H9 (cell line): Measurements from ENCODE around the gene XK. TPM values are rescaled to one million over a fixed set of nuclear protein-coding genes. Genes with fewer than 3 reads are reported as not detected.

Experiments used
- DNase-seq: peaks from one replicate; pipeline ENCODE4 v3.0.0-alpha.2; 2017
- H2AFZ ChIP-seq: one replicate; pipeline ENCODE4 v1.6.1; 2013; ENCODE audit warnings: mild to moderate bottlenecking, low read length, control low read depth, moderate library complexity
- H2AK5ac ChIP-seq: 2 replicates; pipeline ENCODE4 v1.6.1; 2013; ENCODE audit warnings: low read length, control low read depth, mixed read lengths; ENCODE audit not compliant: insufficient read length
- H2BK120ac ChIP-seq: one replicate; pipeline ENCODE4 v1.6.1; 2013; ENCODE audit warnings: low read depth, mild to moderate bottlenecking, low read length, control low read depth, inconsistent platforms; ENCODE audit not compliant: poor library complexity, severe bottlenecking
- H2BK12ac ChIP-seq: 2 replicates; pipeline ENCODE4 v1.6.1; 2013; ENCODE audit warnings: low read length, control low read depth, mixed read lengths, low read depth; ENCODE audit not compliant: insufficient read length
- H2BK15ac ChIP-seq: 2 replicates; pipeline ENCODE4 v1.6.1; 2013; ENCODE audit warnings: low read depth, low read length, control low read depth
- H2BK20ac ChIP-seq: one replicate; pipeline ENCODE4 v1.6.1; 2013; ENCODE audit warnings: low read depth, mild to moderate bottlenecking, low read length, control low read depth, inconsistent platforms; ENCODE audit not compliant: poor library complexity, severe bottlenecking
- H2BK5ac ChIP-seq: 2 replicates; pipeline ENCODE4 v1.6.1; 2013; ENCODE audit warnings: low read length, control low read depth, mixed read lengths; ENCODE audit not compliant: insufficient read length
- H3K14ac ChIP-seq: 2 replicates; pipeline ENCODE4 v1.6.1; 2013; ENCODE audit warnings: low read length, control low read depth; ENCODE audit not compliant: insufficient read depth
- H3K18ac ChIP-seq: 2 replicates; pipeline ENCODE4 v1.6.1; 2013; ENCODE audit warnings: low read depth, mild to moderate bottlenecking, mixed read lengths, low read length, control low read depth; ENCODE audit not compliant: insufficient read length
- H3K23ac ChIP-seq: 2 replicates; pipeline ENCODE4 v1.6.1; 2013; ENCODE audit warnings: low read length, control low read depth, mixed read lengths, low read depth; ENCODE audit not compliant: insufficient read length
- H3K23me2 ChIP-seq: 2 replicates; pipeline ENCODE4 v1.6.1; 2013; ENCODE audit warnings: low read depth, mild to moderate bottlenecking, mixed read lengths, low read length, control low read depth; ENCODE audit not compliant: insufficient read length, poor library complexity, severe bottlenecking
- H3K27ac ChIP-seq: 2 replicates; pipeline ENCODE4 v1.5.1; 2013; ENCODE audit warnings: low read length, control low read depth, mixed read lengths, low read depth; ENCODE audit not compliant: insufficient read length
- H3K27me3 ChIP-seq: 2 replicates; pipeline ENCODE4 v1.6.1; 2013; ENCODE audit warnings: low read length, control low read depth, inconsistent platforms; ENCODE audit not compliant: insufficient read depth
- H3K4ac ChIP-seq: 2 replicates; pipeline ENCODE4 v1.6.1; 2013; ENCODE audit warnings: low read depth, mild to moderate bottlenecking, control low read depth, inconsistent platforms, low read length, moderate library complexity
- H3K4me1 ChIP-seq: 2 replicates; pipeline ENCODE4 v1.6.1; 2013; ENCODE audit warnings: low read length, control low read depth, inconsistent platforms; ENCODE audit not compliant: insufficient read depth
- H3K4me2 ChIP-seq: 2 replicates; pipeline ENCODE4 v1.6.1; 2013; ENCODE audit warnings: low read length, control low read depth, mixed read lengths; ENCODE audit not compliant: insufficient read length, insufficient read depth
- H3K56ac ChIP-seq: 2 replicates; pipeline ENCODE4 v1.6.1; 2013; ENCODE audit warnings: low read depth, mild to moderate bottlenecking, mixed read lengths, low read length, control low read depth; ENCODE audit not compliant: insufficient read length
- H3K79me1 ChIP-seq: 2 replicates; pipeline ENCODE4 v1.6.1; 2013; ENCODE audit warnings: low read depth, mild to moderate bottlenecking, moderate library complexity, low read length, control low read depth, inconsistent platforms; ENCODE audit not compliant: insufficient read depth, poor library complexity, severe bottlenecking
- H3K79me2 ChIP-seq: 2 replicates; pipeline ENCODE4 v1.6.1; 2013; ENCODE audit warnings: low read length, control low read depth, inconsistent platforms; ENCODE audit not compliant: insufficient read depth
- H3K9ac ChIP-seq: 2 replicates; pipeline ENCODE4 v1.6.1; 2013; ENCODE audit warnings: low read length, control low read depth, mixed read lengths; ENCODE audit not compliant: insufficient read length; ENCODE audit errors: extremely low read depth
- H3K9me3 ChIP-seq: one replicate; pipeline ENCODE4 v1.6.1; 2013; ENCODE audit warnings: low read depth, low read length, inconsistent platforms; ENCODE audit not compliant: control insufficient read depth
- H3T11ph ChIP-seq: one replicate; pipeline ENCODE4 v1.6.1; 2013; ENCODE audit warnings: mild to moderate bottlenecking, low read length, control low read depth, inconsistent platforms
- H4K20me1 ChIP-seq: one replicate; pipeline ENCODE4 v1.6.1; 2013; ENCODE audit not compliant: control insufficient read depth, insufficient read length, insufficient read depth
- H4K5ac ChIP-seq: 2 replicates; pipeline ENCODE4 v1.6.1; 2013; ENCODE audit warnings: low read depth, mild to moderate bottlenecking, mixed read lengths, low read length, control low read depth; ENCODE audit not compliant: insufficient read length
- H4K8ac ChIP-seq: replicated peaks from 2 replicates; pipeline ENCODE4 v1.6.1; 2013; ENCODE audit warnings: low read length, control low read depth, mixed read lengths, low read depth; ENCODE audit not compliant: insufficient read length
- H4K91ac ChIP-seq: 2 replicates; pipeline ENCODE4 v1.6.1; 2013; ENCODE audit warnings: low read depth, mild to moderate bottlenecking, moderate library complexity, mixed read lengths, low read length, control low read depth; ENCODE audit not compliant: insufficient read length
- H3K27ac Mint-ChIP-seq, 3 experiments: 2 replicates in 2 of 3; 3 replicates in 1 of 3; pipeline ENCODE4 v1.8.0; 2020 to 2021; ENCODE audit warnings: mixed read lengths in 3 of 3, mild to moderate bottlenecking in 1 of 3, moderate library complexity in 1 of 3
- H3K27me3 Mint-ChIP-seq: 2 replicates; pipeline ENCODE4 v1.8.0; 2021; ENCODE audit warnings: low read depth, mild to moderate bottlenecking, moderate library complexity, mixed read lengths
- H3K36me3 Mint-ChIP-seq, 3 experiments: 2 replicates in 2 of 3; 3 replicates in 1 of 3; pipeline ENCODE4 v1.8.0; 2020 to 2021; ENCODE audit warnings: low read depth in 3 of 3, mixed read lengths in 3 of 3; ENCODE audit not compliant: insufficient read depth in 1 of 3
- H3K4me1 Mint-ChIP-seq, 2 experiments: 2 replicates each; pipeline ENCODE4 v1.8.0; 2020; ENCODE audit warnings: mixed read lengths in 2 of 2
- H3K4me3 Mint-ChIP-seq, 2 experiments: 2 replicates in 1 of 2; 3 replicates in 1 of 2; pipeline ENCODE4 v1.8.0; 2020 to 2021; ENCODE audit warnings: mild to moderate bottlenecking in 2 of 2, mixed read lengths in 2 of 2, moderate library complexity in 1 of 2
- H3K9me3 Mint-ChIP-seq, 2 experiments: 2 replicates in 1 of 2; 3 replicates in 1 of 2; pipeline ENCODE4 v1.8.0; 2020; ENCODE audit warnings: mild to moderate bottlenecking in 2 of 2, mixed read lengths in 2 of 2, moderate library complexity in 1 of 2
- CTCF ChIP-seq: fragments of 200-600 bp; sonication (generic); conservative IDR thresholded peaks from 3 replicates; pipeline ENCODE4 v1.8.0; 2021; ENCODE audit warnings: antibody characterized with exemption, mild to moderate bottlenecking
- WGBS: extraction: QIAGEN DNeasy Blood & Tissue Kit; methylation state at CpG from one replicate; pipeline ENCODE4 v1.1.7; 2013; ENCODE audit warnings: missing lambda C conversion rate, low lambda C conversion rate, mixed read lengths; ENCODE audit not compliant: insufficient read length; ENCODE audit errors: extremely low coverage; 5-methylcytosine and 5-hydroxymethylcytosine counted together
- total RNA-seq: library from RNA; stranded (reverse); gene quantifications from 2 replicates; pipeline ENCODE4 v1.2.1, GENCODE V29; 2021

Gene XK
- total RNA-seq, 1 experiment from 2014 or later, result 0.85 TPM

DNA sequence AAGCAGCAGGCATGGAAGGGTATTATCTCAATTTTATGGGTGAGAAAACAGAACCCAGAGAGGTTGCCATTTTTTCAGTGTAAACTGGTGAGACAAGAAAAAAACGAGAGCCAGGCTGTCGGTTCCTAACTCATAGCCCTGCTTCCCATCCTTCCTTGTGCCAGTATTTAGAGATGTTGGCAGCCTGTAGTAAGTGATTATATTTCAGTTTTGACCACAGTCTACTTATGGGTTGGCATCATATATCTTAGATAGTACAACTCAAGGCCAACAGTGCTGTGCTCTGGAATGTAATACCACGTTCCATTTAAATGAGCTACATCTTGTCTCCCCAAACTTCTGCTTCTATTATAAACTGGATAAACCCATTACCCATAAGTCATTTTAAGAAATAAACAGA, 40.8 kb downstream of the XK start:
- no peaks in the 10 kb centered on the region for H3K9me3 ChIP-seq
- no peak overlapping the region for H2AFZ ChIP-seq
- no peak overlapping the region for H2BK20ac ChIP-seq
- no peak overlapping the region for H3K56ac ChIP-seq
- Mint-ChIP-seq H3K27me3 (no peaks in the 10 kb centered on the region), H3K36me3 (peaks cover 0 to 4% (median 0%) of the 10 kb centered on the region in 3 experiments; a peak in 1 of 7 replicates), H3K4me3 (no peak overlapping the region), H3K4me1 (no peaks in the 10 kb centered on the region), H3K27ac (no peak overlapping the region), H3K9me3 (peaks cover 57 to 70% of the 10 kb centered on the region in 2 experiments)
- no peak overlapping the region for H3K9ac ChIP-seq
- no peaks in the 10 kb centered on the region; the same call in 1 of the 2 replicates for H3K4me1 ChIP-seq
- no peak overlapping the region for H2BK5ac ChIP-seq
- H4K8ac ChIP-seq, result no peak overlapping the region
- H3K27ac ChIP-seq, result no peak overlapping the region
- H3T11ph ChIP-seq, result no peak overlapping the region
- no peak overlapping the region for H2BK12ac ChIP-seq
- H3K79me1 ChIP-seq, result no peaks in the 10 kb centered on the region
- no peaks in the 10 kb centered on the region for H3K23me2 ChIP-seq
- no peak overlapping the region for H3K14ac ChIP-seq
- H4K5ac ChIP-seq, result no peak overlapping the region
- DNase-seq, result no peak
- no peak overlapping the region for H2BK120ac ChIP-seq
- WGBS, result no CpG with 5 or more reads among the region's 3 CpGs
- H4K91ac ChIP-seq, result no peak overlapping the region
- H3K79me2 ChIP-seq, result no peaks in the 10 kb centered on the region
- H2BK15ac ChIP-seq, result no peak overlapping the region
- no peaks in the 10 kb centered on the region for H4K20me1 ChIP-seq
- H3K4me2 ChIP-seq, result no peak overlapping the region
- H3K4ac ChIP-seq, result no peak overlapping the region
- no peak for TF ChIP-seq CTCF
- H3K23ac ChIP-seq, result no peak overlapping the region
- no peak overlapping the region for H3K18ac ChIP-seq
- no peak overlapping the region for H2AK5ac ChIP-seq
- no peaks in the 10 kb centered on the region for H3K27me3 ChIP-seq
